IMR-90 (cell line): ENCODE measurements around the gene DCC. TPM values are rescaled to one million over a fixed set of nuclear protein-coding genes. Genes with fewer than 3 reads are reported as not detected.

ENCODE experiments used
- ATAC-seq: fragments of 200-7000 bp; cut with Tn5 transposase; 2 replicates; pipeline ENCODE4 v1.9.1; 2020; ENCODE audit warnings: low read depth, mild to moderate bottlenecking, moderate library complexity
- BruUV-seq: library from RNA; stranded (reverse); fragments of 400-500 nt; replicated peaks from 2 replicates; lab custom pipeline; 2021; lab: Mats Ljungman, UMichigan
- CTCF ChIA-PET: fragments of 300-600 bp; formaldehyde crosslinking; extraction: SDS; loops from one replicate; lab custom pipeline; 2021; ENCODE audit warnings: antibody characterized with exemption; lab: Yijun Ruan, JAX
- POLR2A ChIA-PET: fragments of 300-600 bp; sonication (Branson Sonifier 250); formaldehyde crosslinking; loops from one replicate; lab custom pipeline; 2022; ENCODE audit warnings: antibody characterized with exemption; ENCODE audit not compliant: unreplicated experiment; lab: Charles Lee
- DNase-seq: peaks from one replicate; pipeline ENCODE4 v3.0.0; 2013
- H2AFZ ChIP-seq: replicated peaks from 2 replicates; pipeline ENCODE3; 2013; ENCODE audit warnings: low read length, mild to moderate bottlenecking; ENCODE audit not compliant: poor library complexity
- H2AK5ac ChIP-seq: 2 replicates; pipeline ENCODE4 v1.6.1; 2013; ENCODE audit warnings: low read depth, low read length, inconsistent platforms
- H2AK9ac ChIP-seq: replicated peaks from 2 replicates; pipeline ENCODE3; 2013; ENCODE audit warnings: mild to moderate bottlenecking, low read depth, low read length, moderate library complexity; ENCODE audit not compliant: poor library complexity
- H2BK120ac ChIP-seq: 2 replicates; pipeline ENCODE4 v1.6.1; 2013; ENCODE audit warnings: low read depth, low read length, inconsistent platforms
- H2BK15ac ChIP-seq: 3 replicates; pipeline ENCODE4 v1.6.1; 2013; ENCODE audit warnings: low read depth, low read length, inconsistent platforms
- H2BK20ac ChIP-seq: 2 replicates; pipeline ENCODE4 v1.6.1; 2013; ENCODE audit warnings: low read depth, mild to moderate bottlenecking, inconsistent platforms, low read length, moderate library complexity
- H2BK5ac ChIP-seq: 2 replicates; pipeline ENCODE4 v1.6.1; 2013; ENCODE audit warnings: mild to moderate bottlenecking, low read depth, low read length, inconsistent platforms; ENCODE audit not compliant: poor library complexity, severe bottlenecking
- H3K14ac ChIP-seq: replicated peaks from 2 replicates; pipeline ENCODE4 v1.6.1; 2013; ENCODE audit warnings: low read depth, low read length, inconsistent platforms
- H3K18ac ChIP-seq: 2 replicates; pipeline ENCODE4 v1.6.1; 2013; ENCODE audit warnings: low read depth, low read length, control low read depth
- H3K23ac ChIP-seq: 2 replicates; pipeline ENCODE4 v1.6.1; 2013; ENCODE audit warnings: low read depth, low read length, inconsistent platforms
- H3K27ac ChIP-seq: 2 replicates; pipeline ENCODE4 v1.5.1; 2013; ENCODE audit warnings: mild to moderate bottlenecking, control low read depth, low read length; ENCODE audit not compliant: insufficient read depth
- H3K27me3 ChIP-seq: 2 replicates; pipeline ENCODE4 v1.6.1; 2013; ENCODE audit warnings: low read length; ENCODE audit not compliant: control insufficient read depth, insufficient read depth
- H3K36me3 ChIP-seq: 2 replicates; pipeline ENCODE4 v1.6.1; 2013; ENCODE audit warnings: low read length, mixed read lengths; ENCODE audit not compliant: control insufficient read depth, insufficient read depth
- H3K4ac ChIP-seq: 2 replicates; pipeline ENCODE4 v1.6.1; 2013; ENCODE audit warnings: low read depth, low read length, inconsistent platforms
- H3K4me1 ChIP-seq: 2 replicates; pipeline ENCODE4 v1.6.1; 2013; ENCODE audit warnings: low read length, mixed read lengths; ENCODE audit not compliant: control insufficient read depth, insufficient read depth
- H3K4me2 ChIP-seq: 2 replicates; pipeline ENCODE4 v1.6.1; 2013; ENCODE audit warnings: low read depth, mild to moderate bottlenecking, control low read depth, low read length, moderate library complexity
- H3K4me3 ChIP-seq: 2 replicates; pipeline ENCODE4 v1.5.1; 2013; ENCODE audit warnings: low read depth, mild to moderate bottlenecking, control low read depth, low read length, moderate library complexity; ENCODE audit not compliant: insufficient read depth
- H3K56ac ChIP-seq: 2 replicates; pipeline ENCODE4 v1.6.1; 2013; ENCODE audit warnings: low read length, inconsistent platforms; ENCODE audit not compliant: insufficient read depth; ENCODE audit errors: extremely low read depth
- H3K79me1 ChIP-seq, 2 experiments: 2 replicates each; pipeline ENCODE4 v1.6.1; 2013; ENCODE audit warnings: low read length in 2 of 2, inconsistent platforms in 1 of 2, low read depth in 1 of 2
- H3K9ac ChIP-seq: 2 replicates; pipeline ENCODE4 v1.6.1; 2013; ENCODE audit warnings: low read depth, low read length, control low read depth
- H3K9me1 ChIP-seq: 2 replicates; pipeline ENCODE4 v1.6.1; 2013; ENCODE audit warnings: low read length, inconsistent platforms; ENCODE audit not compliant: insufficient read depth
- H3K9me3 ChIP-seq: 2 replicates; pipeline ENCODE4 v1.6.1; 2013; ENCODE audit warnings: low read length; ENCODE audit not compliant: control insufficient read depth, insufficient read depth
- H4K20me1 ChIP-seq: 2 replicates; pipeline ENCODE4 v1.6.1; 2013; ENCODE audit warnings: low read length, inconsistent platforms; ENCODE audit not compliant: insufficient read depth
- H4K5ac ChIP-seq: 2 replicates; pipeline ENCODE4 v1.6.1; 2013; ENCODE audit warnings: mild to moderate bottlenecking, low read depth, low read length, control low read depth
- H4K8ac ChIP-seq, 2 experiments: 2 replicates each; pipeline ENCODE4 v1.6.1; 2013; ENCODE audit warnings: low read depth in 2 of 2, low read length in 2 of 2, control low read depth in 1 of 2, inconsistent platforms in 1 of 2
- H4K91ac ChIP-seq: 2 replicates; pipeline ENCODE4 v1.6.1; 2013; ENCODE audit warnings: low read depth, low read length, inconsistent platforms; ENCODE audit not compliant: insufficient read depth
- BHLHE40 ChIP-seq: fragments of 150-350 bp; IDR thresholded peaks from 2 replicates; pipeline ENCODE4 v1.6.1; 2016; ENCODE audit warnings: mild to moderate bottlenecking, low read depth, low read length
- CEBPB ChIP-seq: IDR thresholded peaks from 2 replicates; pipeline ENCODE4 v1.6.1; 2012; ENCODE audit warnings: low read depth, low read length, improper control_type of control experiment
- CHD1 ChIP-seq: IDR thresholded peaks from 2 replicates; pipeline ENCODE4 v1.6.1; 2012; ENCODE audit warnings: low read depth, low read length, improper control_type of control experiment
- MAZ ChIP-seq: IDR thresholded peaks from 2 replicates; pipeline ENCODE4 v1.6.1; 2012; ENCODE audit warnings: low read depth, mild to moderate bottlenecking, low read length, improper control_type of control experiment, moderate library complexity, borderline replicate concordance
- RAD21 ChIP-seq: IDR thresholded peaks from 2 replicates; pipeline ENCODE4 v1.6.1; 2012; ENCODE audit warnings: low read length, improper control_type of control experiment
- RCOR1 ChIP-seq: IDR thresholded peaks from 2 replicates; pipeline ENCODE4 v1.6.1; 2012; ENCODE audit warnings: mild to moderate bottlenecking, low read length, improper control_type of control experiment; ENCODE audit not compliant: insufficient replicate concordance
- WGBS, 2 experiments: methylation state at CpG; one replicate each; pipeline versions ENCODE4 v1.1.5 to v1.1.7; 2013; ENCODE audit warnings: missing lambda C conversion rate in 2 of 2; ENCODE audit not compliant: insufficient read length in 1 of 2; ENCODE audit errors: extremely low coverage in 2 of 2; 5-methylcytosine and 5-hydroxymethylcytosine counted together
- dilution Hi-C: fragments of 300-500 bp; cut with HindIII; formaldehyde crosslinking; loops from one replicate; pipeline ENCODE4 v1.14.3; 2018; ENCODE audit warnings: low sequenced_read_pairs; ENCODE audit not compliant: unreplicated experiment
- in situ Hi-C: fragments of 300-500 bp; cut with MboI; formaldehyde crosslinking; loops from 3 replicates; pipeline ENCODE4 v1.14.3; 2019; ENCODE audit warnings: low sequenced_read_pairs, inconsistent platforms, mixed read lengths
- intact Hi-C: fragments of 100-400 bp; cut with micrococcal nuclease; formaldehyde crosslinking; loops from 2 replicates; pipeline ENCODE4 v1.10.0; 2022
- polyA plus RNA-seq, 3 experiments: library from polyadenylated mRNA; depleted of rRNA; stranded (reverse); fragments of >200 nt; gene quantifications; 2 replicates each; pipeline ENCODE4 v1.2.3, GENCODE V29; 2012; ENCODE audit warnings: low replicate concordance in 1 of 3
- total RNA-seq: library from RNA; depleted of rRNA; stranded (reverse); fragments of >200 nt; gene quantifications from 2 replicates; pipeline ENCODE4 v1.2.3, GENCODE V29; 2012

DCC gene
- total and polyA plus RNA-seq, 2 of the 4 experiments (the other 2 are of a cell fraction) = 0.31 to 0.54 TPM

DNA sequence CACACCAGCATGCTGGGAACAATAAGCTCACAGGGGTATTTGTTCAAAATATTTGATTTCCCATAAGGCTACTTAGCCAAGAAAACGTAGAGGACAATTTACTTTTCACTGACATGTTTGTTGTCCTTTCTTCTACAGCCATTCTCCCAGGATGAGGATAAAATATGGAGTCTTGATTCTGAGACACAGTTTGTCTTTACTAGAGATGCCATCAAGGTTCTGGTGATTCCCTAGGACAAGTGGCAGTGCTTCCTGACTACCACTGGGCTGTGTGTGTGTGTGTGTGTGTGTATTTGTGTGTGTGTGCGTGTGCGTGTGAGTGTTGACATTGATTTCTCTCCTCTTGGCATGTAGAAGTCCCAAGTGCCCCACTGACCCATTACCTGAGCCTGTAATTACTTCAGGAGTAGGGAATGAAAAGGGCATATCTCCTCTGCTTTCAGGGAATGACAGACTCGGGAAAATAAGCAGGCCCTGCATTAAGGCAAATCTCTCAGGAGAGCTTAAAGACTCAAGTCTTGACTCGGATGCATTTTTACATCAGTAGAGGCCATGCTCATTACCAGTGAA is 761.6 kb downstream of the DCC start:
- H2BK15ac ChIP-seq = no peak overlapping the region
- dilution Hi-C loops (no loop called here), intact Hi-C loops (no loop called here), in situ Hi-C loops (no loop called here)
- no peak overlapping the region for H3K4ac ChIP-seq
- H4K20me1 ChIP-seq = no peaks in the 10 kb centered on the region
- no peak overlapping the region for H2BK5ac ChIP-seq
- no peak overlapping the region for H2AFZ ChIP-seq
- H4K8ac ChIP-seq = no peak overlapping the region
- 0% methylated on average over 1 of the region's 5 CpGs; no CpG with 5 or more reads in 1 of the 2 experiments for WGBS, 2 experiments
- no peak overlapping the region for H2AK5ac ChIP-seq
- no peak overlapping the region for H4K91ac ChIP-seq
- no peak overlapping the region for H2AK9ac ChIP-seq
- no peak overlapping the region for H3K18ac ChIP-seq
- ATAC-seq (no peak), DNase-seq (no peak)
- no peaks in the 10 kb centered on the region for H3K4me1 ChIP-seq
- no peak overlapping the region for H3K23ac ChIP-seq
- no peak overlapping the region for H3K9ac ChIP-seq
- no peaks in the 10 kb centered on the region for H3K27me3 ChIP-seq
- ChIA-PET POLR2A (no interaction called here), CTCF (no interaction called here)
- H3K9me1 ChIP-seq = no peaks in the 10 kb centered on the region
- H3K4me2 ChIP-seq = no peak overlapping the region
- H3K56ac ChIP-seq = no peak overlapping the region
- H4K5ac ChIP-seq = no peak overlapping the region
- H3K4me3 ChIP-seq = no peak overlapping the region
- no peak overlapping the region for H3K27ac ChIP-seq
- TF ChIP-seq CEBPB = no peak
- no peak for TF ChIP-seq BHLHE40
- no peak for TF ChIP-seq RCOR1
- TF ChIP-seq CHD1 = no peak
- TF ChIP-seq RAD21 = no peak
- TF ChIP-seq MAZ = no peak
- BruUV-seq = no TSS peak
- H3K9me3 ChIP-seq = peaks cover 9% of the 10 kb centered on the region
- H2BK20ac ChIP-seq = no peak overlapping the region
- H3K79me1 ChIP-seq = no peaks in the 10 kb centered on the region
- H2BK120ac ChIP-seq = no peak overlapping the region
- no peaks in the 10 kb centered on the region for H3K36me3 ChIP-seq
- H3K14ac ChIP-seq = no peak overlapping the region
